ENCODE measurements around the gene S100A2. TPM values are rescaled to one million over a fixed set of nuclear protein-coding genes. Genes with fewer than 3 reads are reported as not detected.

Gene S100A2
- total RNA-seq, 2 experiments from 2014 or later: 0.63 TPM; not detected in 1

DNA sequence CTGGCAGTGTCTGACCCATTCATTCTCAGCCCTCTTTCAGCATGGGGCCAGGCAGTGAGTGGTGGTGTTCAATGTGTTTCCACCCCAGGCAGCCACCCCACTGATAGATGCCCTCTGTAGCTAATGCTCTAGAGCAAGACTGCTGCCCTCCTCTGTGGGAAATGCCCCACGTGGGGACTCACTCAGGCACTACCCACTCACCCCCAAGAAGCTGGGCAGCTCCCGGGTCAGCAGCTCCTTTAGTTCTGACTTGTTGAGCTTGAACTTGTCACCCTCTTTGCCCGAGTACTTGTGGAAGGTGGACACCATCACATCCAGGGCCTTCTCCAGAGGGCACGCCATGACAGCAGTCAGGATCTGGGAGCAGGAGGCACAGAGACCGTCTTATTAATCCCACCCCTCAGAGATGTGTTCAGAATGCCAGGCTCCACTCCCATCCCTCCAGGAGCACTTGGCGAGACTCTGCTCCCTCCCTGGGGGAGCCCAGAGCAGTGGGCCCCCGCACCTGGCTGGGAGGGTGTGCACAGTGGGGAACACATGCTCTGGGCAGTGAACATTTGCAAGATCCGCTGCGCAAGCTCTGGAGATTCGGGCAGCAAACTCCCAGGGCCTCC, 21.1 kb downstream of the S100A2 start:
- CTCF ChIA-PET: interaction anchor here (1.2 to 13.7 kb wide), 11 partner anchors 10 to 90 kb away, joined by 4 to 185 read pairs (median 8); partner anchors contain the start of gene S100A6
- Mint-ChIP-seq H3K9me3 (ENCODE audit: insufficient read depth) (no peaks in the 10 kb centered on the region), H3K27me3 (ENCODE audit: low read depth) (no peaks in the 10 kb centered on the region), H3K4me1 (ENCODE audit: low read depth) (peaks cover 91% of the 10 kb centered on the region), H3K4me3 (peak overlapping the region; percentile 93), H3K36me3 (ENCODE audit: low read depth) (peaks cover 45% of the 10 kb centered on the region), H3K27ac (peak overlapping the region; percentile 97)
- no peak for DNase-seq
- ATAC-seq: no peak
- POLR2A ChIA-PET: interaction anchor here (0.6 to 4.5 kb wide), 14 partner anchors 9 to 192 kb away, joined by 3 to 89 read pairs (median 4); partner anchors contain the start of genes CHTOP, S100A14, S100A2 and S100A6

DNA sequence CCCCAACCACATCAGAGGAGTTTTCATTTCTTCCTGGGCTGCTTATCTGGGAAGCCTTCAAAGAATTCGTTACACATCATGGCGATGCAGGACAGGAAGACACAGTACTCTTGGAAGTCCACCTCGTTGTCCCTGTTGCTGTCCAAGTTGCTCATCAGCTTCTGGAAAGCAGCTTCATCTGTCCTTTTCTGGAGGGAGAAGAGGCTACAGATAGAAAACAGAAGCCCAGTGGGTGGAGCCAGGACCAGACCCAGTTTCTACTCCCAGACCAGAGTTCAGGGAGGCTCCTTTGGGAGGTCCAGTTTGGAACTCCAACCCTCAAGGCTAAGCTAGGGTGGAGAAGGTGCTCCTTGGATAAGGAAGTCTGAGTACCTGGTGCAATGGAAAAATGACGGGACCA, 21.9 kb downstream of the S100A2 start:
- ChIA-PET CTCF (interaction anchor here (2.8 to 13.7 kb wide), 4 partner anchors 10 to 33 kb away, joined by 12 to 185 read pairs (median 28); partner anchors contain the start of gene S100A6), POLR2A (interaction anchor here (0.8 to 4.5 kb wide), 5 partner anchors 9 to 191 kb away, joined by 3 to 89 read pairs (median 8); partner anchors contain the start of genes CHTOP and S100A6)
- Mint-ChIP-seq H3K4me1 (ENCODE audit: low read depth) (peaks cover 89% of the 10 kb centered on the region), H3K36me3 (ENCODE audit: low read depth) (peaks cover 47% of the 10 kb centered on the region), H3K27me3 (ENCODE audit: low read depth) (no peaks in the 10 kb centered on the region), H3K9me3 (ENCODE audit: insufficient read depth) (no peaks in the 10 kb centered on the region), H3K4me3 (peak overlapping the region; percentile 93), H3K27ac (peak overlapping the region; percentile 97)
- no peak for ATAC-seq
- DNase-seq: no peak

- ChIA-PET CTCF (interaction anchor here (3.9 to 13.7 kb wide), 3 partner anchors 9 to 33 kb away, joined by 23 to 185 read pairs (median 33); partner anchors contain the start of gene S100A6), POLR2A (interaction anchor here (1.2 to 4.5 kb wide), 3 partner anchors 8 to 91 kb away, joined by 4 to 89 read pairs (median 30); partner anchors contain the start of genes CHTOP and S100A6)
- DNase-seq (no peak), ATAC-seq (no peak)
- H3K4me3 Mint-ChIP-seq: peak overlapping the region; percentile 93
- no peaks in the 10 kb centered on the region for H3K9me3 Mint-ChIP-seq (ENCODE audit: insufficient read depth)
- peaks cover 47% of the 10 kb centered on the region for H3K36me3 Mint-ChIP-seq (ENCODE audit: low read depth)
- H3K27me3 Mint-ChIP-seq (ENCODE audit: low read depth): no peaks in the 10 kb centered on the region
- peaks cover 88% of the 10 kb centered on the region for H3K4me1 Mint-ChIP-seq (ENCODE audit: low read depth)
- H3K27ac Mint-ChIP-seq: peak overlapping the region; percentile 92
Observed at GRCh38 chr1:153542956-153543711, 22.5 kb downstream of the S100A2 start.

DNA sequence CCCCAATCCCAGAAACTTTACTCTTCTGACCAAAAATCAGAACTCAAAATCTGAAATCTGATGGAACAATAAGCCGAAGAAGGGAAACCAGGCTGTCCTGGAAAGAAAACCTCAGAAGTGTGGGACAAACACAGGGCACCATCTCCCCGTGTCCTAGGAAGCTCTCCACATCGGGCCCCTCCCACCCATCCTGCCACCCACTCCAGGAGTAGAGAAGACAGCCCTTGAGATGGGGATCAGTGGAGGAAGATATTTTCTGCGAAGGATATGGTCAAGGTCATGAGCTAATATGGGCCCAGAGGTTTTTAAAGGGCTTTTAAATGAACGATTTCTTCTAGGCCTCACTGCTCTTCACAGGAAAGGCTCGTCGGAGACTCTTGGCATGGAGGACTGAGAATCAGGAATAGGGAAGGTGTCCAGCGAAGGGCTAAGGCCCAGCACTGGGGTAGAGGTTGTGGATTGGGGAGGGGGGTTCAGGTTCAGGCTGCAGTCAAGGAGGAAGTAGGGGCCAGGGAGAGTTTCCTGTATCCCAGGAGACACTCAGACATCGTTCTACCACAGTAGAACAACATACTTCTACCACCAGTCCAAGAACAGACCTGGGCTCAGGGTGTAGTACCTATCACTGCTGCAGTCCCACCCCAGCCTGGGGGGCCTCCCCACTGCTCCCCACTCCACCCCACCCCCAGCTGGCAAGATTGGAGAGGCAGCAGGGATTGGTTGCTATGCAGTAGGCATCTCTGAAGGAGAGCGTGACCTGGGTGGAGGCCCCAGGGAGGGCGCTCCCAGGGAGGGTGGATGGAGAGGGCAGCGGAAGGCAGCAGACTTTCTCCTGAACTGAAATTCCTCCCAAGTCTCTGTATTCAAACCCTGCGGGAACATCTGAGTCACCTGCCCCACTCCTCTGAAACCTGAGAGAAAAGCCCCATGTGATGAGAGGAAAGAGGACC, 23.7 kb downstream of the S100A2 start:
- H3K9me3 Mint-ChIP-seq (ENCODE audit: insufficient read depth): no peaks in the 10 kb centered on the region
- no peak overlapping the region for H3K4me3 Mint-ChIP-seq
- DNase-seq (no peak), ATAC-seq (no peak)
- H3K27me3 Mint-ChIP-seq (ENCODE audit: low read depth): no peaks in the 10 kb centered on the region
- POLR2A ChIA-PET: interaction anchor here (2.8 kb wide), 1 partner anchor 10 kb away, joined by 12 read pairs; no protein-coding TSS in a partner anchor
- H3K27ac Mint-ChIP-seq: peak overlapping the region; percentile 92
- H3K36me3 Mint-ChIP-seq (ENCODE audit: low read depth): peaks cover 47% of the 10 kb centered on the region
- peaks cover 91% of the 10 kb centered on the region for H3K4me1 Mint-ChIP-seq (ENCODE audit: low read depth)
- CTCF ChIA-PET: interaction anchor here (0.6 to 13.7 kb wide), 7 partner anchors 8 to 31 kb away, joined by 3 to 185 read pairs (median 22); partner anchors contain the start of genes S100A2 and S100A6

DNA sequence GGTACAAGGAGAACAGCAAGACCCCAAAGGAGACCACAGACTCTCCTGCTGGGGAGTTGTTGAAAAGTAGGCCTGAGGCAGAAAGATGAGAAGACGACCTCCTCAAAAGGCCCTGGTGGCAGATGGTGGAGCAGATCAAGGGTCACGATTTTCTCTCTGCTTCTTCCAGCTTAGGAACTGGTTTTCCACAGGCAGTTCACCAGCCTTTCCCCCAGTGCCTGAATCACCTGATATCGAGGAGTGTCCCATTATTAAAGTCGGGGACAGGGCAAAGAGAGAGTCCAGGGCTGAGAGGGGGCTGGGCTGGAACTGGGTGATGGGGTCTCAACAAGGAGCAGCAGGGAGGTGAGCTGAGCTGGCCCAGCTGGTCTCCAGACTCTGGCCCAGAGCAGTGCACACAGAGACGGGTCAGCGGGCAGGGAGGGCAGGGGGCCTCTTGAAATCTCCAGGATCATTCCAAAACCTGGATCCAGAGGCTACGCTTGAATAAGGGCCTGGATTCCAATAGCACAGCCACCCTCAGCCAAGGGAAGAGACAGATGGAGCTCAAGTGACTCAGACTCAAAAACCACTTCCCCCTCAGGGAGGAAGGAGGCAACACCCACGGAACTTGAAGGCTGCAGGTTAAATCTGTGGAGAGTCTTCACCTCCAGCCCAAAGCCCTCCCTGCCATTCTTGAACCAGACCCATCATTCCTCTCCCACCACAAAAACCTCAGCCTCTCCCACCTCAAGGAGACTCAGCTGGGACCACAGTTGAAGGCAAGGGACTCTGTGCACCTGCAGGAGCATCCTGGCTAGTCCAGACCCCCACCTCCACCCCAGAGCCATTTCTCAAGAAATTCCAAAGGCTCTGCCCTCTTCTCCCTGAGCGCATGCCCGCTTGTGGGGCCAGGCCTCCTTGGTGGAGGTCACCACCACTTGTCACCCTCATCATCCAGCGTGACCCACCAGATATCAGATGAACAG, 25.0 kb downstream of the S100A2 start, which contains the start of gene S100A5:
TSS of gene S100A5 (minus strand) at position 541 of the 968 bp plus-strand sequence. CDS start 743 bp downstream, outside the sequence.
- ChIA-PET POLR2A (interaction anchor here (0.6 to 2.8 kb wide), 6 partner anchors 9 to 427 kb away, joined by 3 to 12 read pairs (median 6); partner anchors contain the start of genes CHTOP, CREB3L4 and S100A2), CTCF (interaction anchor here (1.0 to 2.7 kb wide), 9 partner anchors 8 to 32 kb away, joined by 3 to 28 read pairs (median 5); partner anchors contain the start of gene S100A2)
- Mint-ChIP-seq H3K4me3 (peak within 1 kb of the TSS; percentile 66), H3K9me3 (ENCODE audit: insufficient read depth) (no peaks in the 10 kb centered on the region), H3K27ac (peak within 1 kb of the TSS; percentile 92), H3K36me3 (ENCODE audit: low read depth) (peaks cover 52% of the 10 kb centered on the region), H3K27me3 (ENCODE audit: low read depth) (no peaks in the 10 kb centered on the region), H3K4me1 (ENCODE audit: low read depth) (peaks cover 90% of the 10 kb centered on the region)
- DNase-seq (peak; percentile 75), ATAC-seq (peak; percentile 29)

- ChIA-PET POLR2A (interaction anchor here (0.9 to 2.8 kb wide), 4 partner anchors 7 to 428 kb away, joined by 5 to 12 read pairs (median 8); partner anchors contain the start of genes CHTOP, CREB3L4 and S100A2), CTCF (interaction anchor here (1.3 to 2.7 kb wide), 7 partner anchors 7 to 33 kb away, joined by 3 to 28 read pairs (median 8); no protein-coding TSS in a partner anchor)
- ATAC-seq (no peak), DNase-seq (no peak)
- Mint-ChIP-seq H3K36me3 (ENCODE audit: low read depth) (peaks cover 51% of the 10 kb centered on the region), H3K4me3 (no peak overlapping the region), H3K27me3 (ENCODE audit: low read depth) (no peaks in the 10 kb centered on the region), H3K4me1 (ENCODE audit: low read depth) (peaks cover 85% of the 10 kb centered on the region), H3K9me3 (ENCODE audit: insufficient read depth) (no peaks in the 10 kb centered on the region), H3K27ac (peak overlapping the region; percentile 92)
Observed at GRCh38 chr1:153539395-153540093, 26.1 kb downstream of the S100A2 start.

DNA sequence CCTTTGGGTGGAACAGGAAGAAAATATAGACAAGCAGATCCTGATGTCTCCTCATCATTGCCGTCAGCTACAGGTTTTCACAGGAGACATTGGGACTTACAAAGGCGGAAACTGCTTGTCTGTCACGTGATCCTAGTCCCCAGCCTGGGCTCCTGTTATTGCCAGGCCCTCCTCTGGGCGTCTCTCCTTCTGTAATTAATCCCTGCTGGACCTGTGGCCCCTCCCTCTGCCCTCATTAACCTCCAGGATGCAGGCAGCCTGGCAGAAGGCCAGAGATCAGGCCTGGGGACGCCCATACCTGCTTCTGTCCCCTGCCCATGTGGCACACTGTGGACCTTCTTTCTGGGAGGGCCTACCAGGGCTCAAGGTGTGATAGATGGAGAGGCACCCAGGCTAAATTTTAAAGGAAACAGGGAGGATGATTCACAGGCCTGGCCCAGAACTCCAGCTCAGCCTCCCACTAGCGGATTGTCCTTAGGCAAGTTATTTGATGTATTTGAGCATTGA, 27.3 kb downstream of the S100A2 start:
- peaks cover 50% of the 10 kb centered on the region for H3K36me3 Mint-ChIP-seq (ENCODE audit: low read depth)
- H3K4me1 Mint-ChIP-seq (ENCODE audit: low read depth): peaks cover 85% of the 10 kb centered on the region
- ChIA-PET POLR2A (no interaction called here), CTCF (interaction anchor here (8.3 kb wide), 1 partner anchor 32 kb away, joined by 245 read pairs; no protein-coding TSS in a partner anchor)
- H3K27me3 Mint-ChIP-seq (ENCODE audit: low read depth): no peaks in the 10 kb centered on the region
- DNase-seq (no peak), ATAC-seq (no peak)
- H3K9me3 Mint-ChIP-seq (ENCODE audit: insufficient read depth): no peaks in the 10 kb centered on the region
- peak overlapping the region; percentile 99 for H3K27ac Mint-ChIP-seq
- no peak overlapping the region for H3K4me3 Mint-ChIP-seq

DNA sequence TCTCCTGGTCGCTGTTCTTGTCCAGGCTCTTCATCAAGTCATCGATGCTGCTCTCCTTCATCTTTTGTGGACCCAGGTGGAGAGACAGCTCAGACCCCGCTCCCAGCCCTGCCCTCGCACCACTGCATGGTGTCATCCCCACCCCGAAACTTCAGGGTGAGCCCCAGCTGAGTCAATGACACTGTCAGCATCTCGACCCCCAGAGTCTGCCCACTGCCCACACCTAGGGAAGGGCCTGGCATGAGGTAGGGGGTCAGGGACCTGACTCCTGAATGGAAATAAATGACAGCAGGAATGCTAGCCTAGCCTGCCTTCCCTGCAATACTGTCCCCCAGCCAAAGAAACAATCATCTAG, 28.3 kb downstream of the S100A2 start:
- H3K36me3 Mint-ChIP-seq (ENCODE audit: low read depth): peaks cover 45% of the 10 kb centered on the region
- CTCF ChIA-PET: interaction anchor here (7.1 to 8.3 kb wide), 2 partner anchors 12 to 34 kb away, joined by 185 to 245 read pairs; partner anchors contain the start of genes S100A3 and S100A4

GRCh38 chr1:153536671-153537375, 28.8 kb downstream of the S100A2 start:
- Mint-ChIP-seq H3K4me3 (peak overlapping the region; percentile 98), H3K27ac (peak overlapping the region; percentile 99), H3K9me3 (ENCODE audit: insufficient read depth) (no peaks in the 10 kb centered on the region), H3K4me1 (ENCODE audit: low read depth) (peaks cover 83% of the 10 kb centered on the region), H3K27me3 (ENCODE audit: low read depth) (no peaks in the 10 kb centered on the region), H3K36me3 (ENCODE audit: low read depth) (peaks cover 45% of the 10 kb centered on the region)
- ChIA-PET CTCF (interaction anchor here (1.4 to 8.3 kb wide), 4 partner anchors 12 to 450 kb away, joined by 3 to 245 read pairs (median 118); partner anchors contain the start of genes RAB13, S100A14, S100A3 and S100A4), POLR2A (interaction anchor here (0.6 to 4.2 kb wide), 2 partner anchors 8 to 32 kb away, joined by 3 to 89 read pairs; partner anchors contain the start of gene S100A4)
- DNase-seq (no peak), ATAC-seq (no peak)

More for the DNA sequence above, 28.3 kb downstream of the S100A2 start:
- POLR2A ChIA-PET: no interaction called here
- H3K4me3 Mint-ChIP-seq: no peak overlapping the region
- DNase-seq: no peak
- peaks cover 85% of the 10 kb centered on the region for H3K4me1 Mint-ChIP-seq (ENCODE audit: low read depth)
- no peaks in the 10 kb centered on the region for H3K27me3 Mint-ChIP-seq (ENCODE audit: low read depth)
- no peak for ATAC-seq
- peak overlapping the region; percentile 99 for H3K27ac Mint-ChIP-seq
- no peaks in the 10 kb centered on the region for H3K9me3 Mint-ChIP-seq (ENCODE audit: insufficient read depth)

All from activated CD8-positive, alpha-beta T cell treated with anti-CD3 and anti-CD28 coated beads, Interleukin-2, amount 10 ng/mL, durations not matched to agents 7 days and 5 days (primary cell).